ENCODE data around the gene SLC22A12.

Gene SLC22A12

GRCh38 chr11:64563966-64564365, 27.1 kb upstream of the SLC22A12 start:
- DNase-seq = no peak

- DNase-seq = no peak
Observed at GRCh38 chr11:64564419-64564818, 26.6 kb upstream of the SLC22A12 start.

- no peak for DNase-seq
Observed at GRCh38 chr11:64564947-64565889, 25.8 kb upstream of the SLC22A12 start.

- DNase-seq = no peak
Observed at GRCh38 chr11:64566042-64566914, 24.7 kb upstream of the SLC22A12 start.

- no peak for DNase-seq
Observed at GRCh38 chr11:64566915-64567891, 23.8 kb upstream of the SLC22A12 start.

- no peak for DNase-seq
Observed at GRCh38 chr11:64568041-64568571, 22.9 kb upstream of the SLC22A12 start.

- DNase-seq = no peak
Observed at GRCh38 chr11:64568584-64569140, 22.4 kb upstream of the SLC22A12 start.

- no peak for DNase-seq
Observed at GRCh38 chr11:64569300-64569970, 21.6 kb upstream of the SLC22A12 start.

- DNase-seq = no peak
Observed at GRCh38 chr11:64570341-64570740, 20.7 kb upstream of the SLC22A12 start.

- no peak for DNase-seq
Observed at GRCh38 chr11:64571050-64571409, 20.0 kb upstream of the SLC22A12 start.

GRCh38 chr11:64571410-64572091, 19.5 kb upstream of the SLC22A12 start:
- DNase-seq = no peak

GRCh38 chr11:64572143-64572542, 18.9 kb upstream of the SLC22A12 start:
- no peak for DNase-seq

GRCh38 chr11:64577202-64577601, 13.8 kb upstream of the SLC22A12 start:
- DNase-seq = no peak

GRCh38 chr11:64580412-64580811, 10.6 kb upstream of the SLC22A12 start:
- DNase-seq = no peak

- DNase-seq = no peak
Observed at GRCh38 chr11:64581057-64581523, 9.9 kb upstream of the SLC22A12 start.

- DNase-seq = no peak
Observed at GRCh38 chr11:64582885-64583284, 8.1 kb upstream of the SLC22A12 start.

- no peak for DNase-seq
Observed at GRCh38 chr11:64583296-64584262, 7.4 kb upstream of the SLC22A12 start.

- no peak for DNase-seq
Observed at GRCh38 chr11:64585150-64585549, 5.9 kb upstream of the SLC22A12 start.

- DNase-seq = no peak
Observed at GRCh38 chr11:64586366-64586765, 4.7 kb upstream of the SLC22A12 start.
